NCI-H2081 (cell line): Measurements from ENCODE around the gene TEX101.
"Not testable (repeated sequence)": the region's sequence is repeated elsewhere in the genome, so short reads cannot be mapped to it uniquely, and the experiment has no call there.

Experiments used
- DNase-seq, 2 experiments: peaks; one replicate each; lab custom pipeline; 2025; lab: John Stamatoyannopoulos, UW

Gene TEX101

GRCh38 chr19:43414554-43414953, at the start of gene TEX101:
TEX101 (plus strand) TSS chr19:43414890; CDS start chr19:43415920, 1,030 bp downstream.
- no peak for DNase-seq

- DNase-seq = not testable (repeated sequence)
Observed at GRCh38 chr19:43365677-43366076, 49.0 kb upstream of the TEX101 start.

- no peak for DNase-seq
Observed at GRCh38 chr19:43367822-43368221, 46.9 kb upstream of the TEX101 start.

GRCh38 chr19:43368897-43369296, 45.8 kb upstream of the TEX101 start:
- DNase-seq = not testable (repeated sequence)

GRCh38 chr19:43371909-43372308, 42.8 kb upstream of the TEX101 start:
- DNase-seq = no peak

- DNase-seq = no peak
Observed at GRCh38 chr19:43372462-43372861, 42.2 kb upstream of the TEX101 start.

GRCh38 chr19:43377624-43378023, 37.1 kb upstream of the TEX101 start:
- DNase-seq = not testable (repeated sequence)

- DNase-seq = no peak
Observed at GRCh38 chr19:43380008-43380407, 34.7 kb upstream of the TEX101 start.

- DNase-seq = no peak
Observed at GRCh38 chr19:43380771-43381386, 33.8 kb upstream of the TEX101 start.

- not testable (repeated sequence) for DNase-seq
Observed at GRCh38 chr19:43382586-43383216, 32.0 kb upstream of the TEX101 start.

- DNase-seq = peak; percentile 44 to 80
Observed at GRCh38 chr19:43383254-43383653, 31.4 kb upstream of the TEX101 start.

- peak in 1 of 2 experiments; percentile 26 for DNase-seq
Observed at GRCh38 chr19:43383759-43384158, 30.9 kb upstream of the TEX101 start.

GRCh38 chr19:43390903-43391551, 23.7 kb upstream of the TEX101 start:
- peak; percentile 88 to 97 for DNase-seq

- peak; percentile 29 to 74 for DNase-seq
Observed at GRCh38 chr19:43391552-43391935, 23.1 kb upstream of the TEX101 start.

- not testable (repeated sequence) for DNase-seq
Observed at GRCh38 chr19:43393501-43393900, 21.2 kb upstream of the TEX101 start.

GRCh38 chr19:43395561-43395960, 19.1 kb upstream of the TEX101 start:
- peak in 1 of 2 experiments; percentile 60 for DNase-seq

- DNase-seq = no peak
Observed at GRCh38 chr19:43406297-43406696, 8.4 kb upstream of the TEX101 start.

- no peak for DNase-seq
Observed at GRCh38 chr19:43407416-43408005, 7.2 kb upstream of the TEX101 start.

- no peak for DNase-seq
Observed at GRCh38 chr19:43408043-43408442, 6.6 kb upstream of the TEX101 start.

GRCh38 chr19:43409415-43409814, 5.3 kb upstream of the TEX101 start:
- DNase-seq = no peak

GRCh38 chr19:43412441-43412840, 2.2 kb upstream of the TEX101 start:
- no peak for DNase-seq

- DNase-seq = no peak
Observed at GRCh38 chr19:43416951-43417623, 2.4 kb downstream of the TEX101 start.
